ENCODE measurements around the gene RHOT1.

The RHOT1 gene

DNA sequence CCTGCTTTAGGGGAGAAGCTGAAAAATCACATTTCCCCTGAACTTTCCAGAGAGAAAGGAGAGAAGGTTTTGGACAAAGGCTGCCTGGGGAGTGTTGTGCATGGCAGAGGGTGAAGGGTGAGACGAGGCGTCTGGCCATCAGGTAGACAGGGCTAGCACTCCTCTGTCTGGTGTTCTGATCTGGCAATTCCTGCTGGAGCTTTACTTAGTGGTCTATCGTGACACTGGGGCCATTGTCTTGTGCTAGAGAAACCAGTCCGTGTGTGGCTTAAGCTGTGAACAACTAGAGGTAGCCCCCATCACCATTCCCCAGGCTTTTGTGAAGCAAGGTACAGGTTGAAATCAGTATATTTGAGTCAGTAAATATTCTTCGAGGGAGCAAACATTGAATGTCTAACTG, 131.8 kb downstream of the RHOT1 start:
- Histone ChIP-seq H3K9ac (ENCODE audit: insufficient read length, low read depth) (no peak overlapping the region), H3K36me3 (ENCODE audit: insufficient read depth, insufficient read length, low read length) (no peaks in the 10 kb centered on the region), H3K4me3 (ENCODE audit: insufficient read length, low read depth) (no peak overlapping the region), H3K9me3 (ENCODE audit: insufficient read depth, low read length) (no peaks in the 10 kb centered on the region), H3K27me3 (ENCODE audit: insufficient read depth, insufficient read length) (no peaks in the 10 kb centered on the region), H3K4me1 (ENCODE audit: insufficient read depth, insufficient read length) (peaks cover 8% of the 10 kb centered on the region)
- DNase-seq (ENCODE audit: low read depth, low spot score), result no peak
- TF ChIP-seq SUZ12 (IDR thresholded peaks at IDR 0.05; ENCODE audit: extremely low read depth, insufficient read depth, insufficient read length), result no peak
- TF ChIP-seq YY1 (IDR thresholded peaks at IDR 0.05; ENCODE audit: insufficient read depth, insufficient read length), result no peak
- TF ChIP-seq ZNF274 (IDR thresholded peaks at IDR 0.05; ENCODE audit: low read depth, low read length), result no peak

DNA sequence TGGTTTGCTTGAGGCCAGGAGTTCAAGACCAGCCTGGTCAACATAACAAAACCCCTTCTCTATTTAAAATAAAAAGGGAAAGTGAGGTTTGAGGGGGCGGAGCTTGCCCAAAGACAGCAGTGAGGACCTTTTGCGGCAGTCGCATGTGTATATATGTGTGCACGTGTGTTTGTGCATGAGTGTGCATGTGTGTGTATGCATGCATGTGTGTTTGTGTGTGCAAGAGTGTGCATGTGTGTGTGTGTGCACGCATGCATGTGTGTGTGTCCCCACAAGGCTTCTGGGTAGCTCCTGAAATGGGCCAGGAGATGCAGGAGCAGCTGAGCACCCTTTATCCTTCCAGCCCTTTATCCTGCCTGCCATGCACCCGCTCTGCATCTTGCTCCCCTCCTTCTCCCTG, 132.3 kb downstream of the RHOT1 start:
- no peak for TF ChIP-seq YY1 (IDR thresholded peaks at IDR 0.05; ENCODE audit: insufficient read depth, insufficient read length)
- TF ChIP-seq SUZ12 (IDR thresholded peaks at IDR 0.05; ENCODE audit: extremely low read depth, insufficient read depth, insufficient read length), result no peak
- no peak for TF ChIP-seq ZNF274 (IDR thresholded peaks at IDR 0.05; ENCODE audit: low read depth, low read length)
- DNase-seq (ENCODE audit: low read depth, low spot score), result no peak
- H3K9me3 ChIP-seq (ENCODE audit: insufficient read depth, low read length), result no peaks in the 10 kb centered on the region
- H3K4me3 ChIP-seq (ENCODE audit: insufficient read length, low read depth), result no peak overlapping the region
- no peaks in the 10 kb centered on the region for H3K27me3 ChIP-seq (ENCODE audit: insufficient read depth, insufficient read length)
- H3K36me3 ChIP-seq (ENCODE audit: insufficient read depth, insufficient read length, low read length), result no peaks in the 10 kb centered on the region
- peaks cover 12% of the 10 kb centered on the region for H3K4me1 ChIP-seq (ENCODE audit: insufficient read depth, insufficient read length)
- H3K9ac ChIP-seq (ENCODE audit: insufficient read length, low read depth), result no peak overlapping the region

Measured in NT2/D1 (cell line).